Fibroblast of skin of back (primary cell): ENCODE measurements around the gene KLF15.

Source experiments
- DNase-seq: peaks from one replicate; pipeline ENCODE4 v3.0.0-alpha.2; 2013

The KLF15 gene

DNA sequence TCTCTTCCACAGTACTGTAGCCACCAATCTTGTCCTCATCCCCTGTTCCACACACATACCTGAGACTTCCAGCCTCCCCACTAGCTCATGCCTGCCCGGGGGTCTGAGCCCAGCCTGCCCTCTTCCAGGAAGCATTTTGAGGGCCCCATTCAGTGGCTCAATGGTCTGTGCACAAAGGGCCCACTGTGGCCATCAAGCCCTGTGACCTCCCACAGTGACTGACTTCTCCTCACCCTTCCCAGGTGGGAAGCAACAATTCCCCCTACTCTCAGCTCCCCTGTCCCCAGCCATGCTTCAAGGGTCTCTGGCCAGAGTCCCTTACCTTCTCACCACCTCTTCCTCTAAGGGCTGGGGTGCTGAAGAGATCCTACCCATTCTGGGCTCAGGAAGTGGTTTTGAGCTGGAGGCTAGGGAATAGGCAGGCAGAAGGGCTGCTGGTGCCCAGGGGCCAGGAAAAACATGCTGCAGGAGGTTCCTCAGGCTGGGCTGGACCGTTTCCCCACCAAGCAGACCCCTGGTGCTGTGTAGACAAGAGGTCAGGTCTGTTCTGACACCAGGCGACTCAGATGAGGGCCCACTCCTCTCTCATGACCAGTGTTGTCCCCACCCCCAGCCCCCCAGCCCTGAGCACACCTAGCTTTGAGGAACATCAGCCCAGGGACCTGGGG, 3.0 kb upstream of the KLF15 start:
- DNase-seq, result no peak

DNA sequence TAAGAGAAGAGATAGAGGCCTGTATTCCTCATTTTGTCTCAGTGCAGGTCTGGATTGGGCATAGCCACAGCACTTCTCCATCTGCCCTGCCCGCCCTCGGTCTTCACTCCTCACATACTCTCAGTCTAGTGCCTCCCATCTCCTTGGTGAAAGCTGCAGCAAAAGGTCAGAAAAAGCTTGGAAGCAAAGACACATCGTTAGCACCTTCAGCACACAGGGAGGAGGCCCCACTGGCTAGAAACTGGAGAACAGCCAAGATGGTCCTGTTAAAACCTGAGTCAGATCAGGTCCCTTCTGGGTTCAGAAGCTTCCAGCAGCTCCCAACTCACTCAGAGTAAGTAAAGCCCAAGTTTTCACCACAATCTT, 1.6 kb upstream of the KLF15 start:
- DNase-seq, result no peak

DNA sequence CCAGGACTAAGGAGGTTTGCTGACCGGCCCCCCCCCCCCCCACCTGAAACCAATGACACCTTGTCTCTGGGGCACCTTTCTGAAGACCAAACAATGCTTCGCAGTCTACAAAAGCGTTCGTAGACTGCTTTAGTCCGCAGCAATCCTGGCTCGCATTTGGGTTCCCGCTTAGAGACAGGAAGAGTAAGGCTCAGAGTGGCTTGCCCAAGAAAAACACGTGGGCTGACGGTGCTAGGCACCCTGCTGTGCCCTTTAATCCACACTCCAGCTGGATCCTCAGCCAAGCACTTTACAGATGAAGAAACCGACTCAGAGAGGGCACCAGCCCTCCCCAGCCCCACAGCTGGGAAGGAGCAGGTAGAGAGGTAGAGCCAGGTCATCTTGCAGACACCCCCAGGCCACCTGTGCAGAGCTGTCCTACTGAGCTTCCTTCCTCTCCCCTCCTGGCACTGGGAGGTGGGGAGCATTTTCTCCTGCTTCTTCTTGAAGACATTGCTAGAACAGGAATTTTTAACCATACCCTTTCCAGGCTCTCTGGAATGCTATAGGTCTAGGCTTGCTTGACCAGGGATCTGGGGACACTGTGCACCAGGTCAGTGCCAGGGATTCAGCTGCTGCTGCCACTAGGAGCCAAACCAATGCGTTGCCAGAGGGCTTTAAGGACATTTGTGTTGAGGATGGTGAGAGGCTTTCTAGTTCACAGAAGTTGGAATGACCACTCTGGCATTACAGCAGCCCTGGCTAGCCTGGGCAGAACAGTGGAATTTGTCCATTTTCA, 1.0 kb upstream of the KLF15 start:
- no peak for DNase-seq

DNA sequence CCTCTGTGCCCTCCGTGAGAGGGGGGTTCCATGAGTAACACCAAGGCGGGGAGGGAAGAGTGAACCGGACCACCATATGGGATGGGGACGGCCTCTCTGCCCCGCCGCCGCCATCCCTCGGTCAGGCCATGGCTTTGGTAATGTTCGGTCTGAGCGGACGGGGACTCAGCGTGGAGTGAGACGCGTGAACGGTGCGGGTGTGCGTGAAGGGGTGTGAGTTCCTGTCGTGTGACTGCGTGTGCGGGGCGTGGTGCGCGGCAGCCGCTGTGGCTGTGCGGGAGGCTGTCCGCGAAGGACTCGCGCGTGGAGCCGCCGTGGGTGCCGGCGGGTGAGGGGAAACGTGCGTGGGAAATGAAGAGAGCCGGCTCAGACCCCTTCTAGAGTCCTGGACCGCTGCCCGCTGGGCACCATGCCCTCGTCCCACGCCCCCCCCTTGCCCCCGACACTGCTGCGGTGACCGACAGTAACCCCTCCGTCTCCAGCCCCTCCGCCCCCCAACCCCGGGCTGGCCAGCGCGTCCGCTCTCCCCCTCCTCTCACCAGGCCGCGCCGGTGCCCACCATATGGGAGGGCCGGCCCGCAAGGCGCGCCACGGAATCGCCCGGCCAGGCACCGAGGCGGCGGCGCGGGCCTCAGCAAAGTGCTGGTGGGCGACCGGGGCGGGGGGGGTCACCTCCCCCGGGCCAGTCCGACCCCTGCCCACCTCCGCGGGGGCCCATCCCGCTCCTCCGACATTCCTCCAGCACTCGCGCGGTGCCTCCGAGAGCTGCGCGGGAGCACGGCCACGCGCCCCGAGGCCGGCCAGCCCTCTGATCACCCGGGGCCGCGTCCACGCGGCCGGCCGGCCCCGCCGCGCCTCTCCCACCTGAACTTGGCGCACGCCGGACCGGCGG, 589 bp downstream of the KLF15 start:
- no peak for DNase-seq

DNA sequence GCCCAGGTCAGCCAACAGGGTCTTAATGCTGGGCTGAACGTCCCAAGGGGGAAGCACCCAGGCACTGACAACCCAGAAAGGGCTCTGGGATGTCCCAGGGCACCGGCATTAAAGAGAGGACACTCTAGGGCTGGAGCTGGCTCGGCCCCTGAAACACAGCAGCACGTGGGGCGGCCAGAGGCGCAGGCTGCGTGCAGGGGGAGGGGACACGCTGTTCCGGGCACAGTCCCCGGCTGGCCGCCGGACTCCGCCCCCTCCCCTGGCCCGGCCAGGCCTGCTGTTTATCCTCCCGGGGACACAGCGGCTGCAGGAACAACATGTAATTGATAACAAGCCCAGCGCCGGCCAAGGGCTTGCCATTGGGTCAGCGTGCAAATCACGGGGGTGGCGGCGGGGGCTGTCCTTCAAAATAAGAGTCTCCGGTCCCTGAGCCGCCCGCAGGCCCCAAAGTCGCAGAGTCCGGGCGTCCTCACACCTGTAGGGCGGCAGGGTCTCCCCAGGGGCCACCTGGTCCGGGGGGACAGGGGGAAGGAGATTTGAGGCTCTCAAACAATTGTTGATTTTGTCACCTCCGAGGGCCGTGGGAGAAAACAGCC, 1.3 kb downstream of the KLF15 start:
- peak; percentile 40 for DNase-seq

DNA sequence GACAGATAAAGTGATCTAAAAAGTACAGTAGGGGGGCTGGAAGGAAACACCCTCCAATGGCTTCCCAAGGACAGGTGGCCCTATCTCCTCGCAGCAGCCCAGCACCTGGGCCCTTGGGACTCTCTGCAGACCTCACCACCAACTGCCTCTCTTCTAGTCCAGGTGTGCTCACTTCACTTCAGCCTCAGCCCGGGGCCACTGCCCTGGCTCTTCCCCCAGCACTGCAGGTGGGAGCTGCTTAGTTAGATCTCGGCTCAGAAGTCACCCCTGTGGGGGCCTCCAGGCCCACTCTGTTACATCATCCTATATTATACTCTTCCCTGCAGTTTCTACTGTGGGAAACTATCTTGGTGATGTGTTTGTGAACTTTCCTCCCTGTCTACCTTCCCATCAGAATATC, 2.0 kb downstream of the KLF15 start:
- DNase-seq, result no peak

DNA sequence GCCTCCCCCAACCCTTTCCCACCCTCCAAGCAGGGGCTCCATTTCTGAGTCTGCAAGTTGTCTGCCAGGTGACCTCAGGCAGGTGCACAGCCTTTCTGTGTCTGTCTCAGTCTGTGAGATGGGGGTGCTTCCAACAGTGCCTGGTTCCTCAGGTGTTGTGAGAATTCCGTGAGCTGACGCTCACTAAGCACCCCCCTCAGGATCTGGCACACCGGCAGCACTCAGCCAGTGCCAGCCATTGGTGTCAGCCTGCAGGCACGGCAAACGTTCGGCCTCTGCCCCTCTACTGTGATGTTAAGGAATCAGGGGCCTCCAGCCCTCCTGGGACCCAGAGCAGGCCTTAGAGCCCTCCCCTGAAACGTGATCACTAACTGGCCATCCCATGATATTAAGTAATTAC, 2.4 kb downstream of the KLF15 start:
- no peak for DNase-seq

DNA sequence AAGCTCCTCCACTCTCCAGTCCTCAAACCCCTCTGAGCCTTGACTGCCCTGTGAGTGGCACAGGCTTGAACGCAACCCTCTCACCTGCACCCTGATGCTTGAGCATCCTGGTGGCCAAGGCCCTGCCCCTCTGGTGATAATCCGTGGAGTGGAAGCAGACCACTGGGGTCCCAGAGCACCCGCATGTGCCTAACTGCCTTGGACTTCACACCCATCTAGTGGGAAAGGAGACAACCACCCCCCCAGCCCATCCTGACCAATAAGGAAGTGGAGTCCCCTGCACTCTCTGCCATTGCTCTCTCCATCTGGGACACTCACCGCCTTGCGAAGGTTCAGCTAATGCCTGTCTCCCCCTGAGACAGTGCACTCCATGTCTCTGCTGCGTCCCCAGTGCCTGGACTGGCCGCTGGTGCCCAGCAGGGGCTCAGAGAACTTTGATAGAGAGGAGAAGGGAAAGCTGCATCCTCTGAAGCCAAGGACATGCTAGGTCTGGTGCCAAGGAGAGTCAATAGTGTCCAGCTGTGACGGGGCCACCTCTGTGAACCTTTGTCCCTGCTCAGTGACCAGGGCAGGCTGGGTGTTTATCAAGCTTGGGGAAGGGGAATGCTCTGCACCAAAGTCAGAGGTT, 3.4 kb downstream of the KLF15 start:
- no peak for DNase-seq

DNA sequence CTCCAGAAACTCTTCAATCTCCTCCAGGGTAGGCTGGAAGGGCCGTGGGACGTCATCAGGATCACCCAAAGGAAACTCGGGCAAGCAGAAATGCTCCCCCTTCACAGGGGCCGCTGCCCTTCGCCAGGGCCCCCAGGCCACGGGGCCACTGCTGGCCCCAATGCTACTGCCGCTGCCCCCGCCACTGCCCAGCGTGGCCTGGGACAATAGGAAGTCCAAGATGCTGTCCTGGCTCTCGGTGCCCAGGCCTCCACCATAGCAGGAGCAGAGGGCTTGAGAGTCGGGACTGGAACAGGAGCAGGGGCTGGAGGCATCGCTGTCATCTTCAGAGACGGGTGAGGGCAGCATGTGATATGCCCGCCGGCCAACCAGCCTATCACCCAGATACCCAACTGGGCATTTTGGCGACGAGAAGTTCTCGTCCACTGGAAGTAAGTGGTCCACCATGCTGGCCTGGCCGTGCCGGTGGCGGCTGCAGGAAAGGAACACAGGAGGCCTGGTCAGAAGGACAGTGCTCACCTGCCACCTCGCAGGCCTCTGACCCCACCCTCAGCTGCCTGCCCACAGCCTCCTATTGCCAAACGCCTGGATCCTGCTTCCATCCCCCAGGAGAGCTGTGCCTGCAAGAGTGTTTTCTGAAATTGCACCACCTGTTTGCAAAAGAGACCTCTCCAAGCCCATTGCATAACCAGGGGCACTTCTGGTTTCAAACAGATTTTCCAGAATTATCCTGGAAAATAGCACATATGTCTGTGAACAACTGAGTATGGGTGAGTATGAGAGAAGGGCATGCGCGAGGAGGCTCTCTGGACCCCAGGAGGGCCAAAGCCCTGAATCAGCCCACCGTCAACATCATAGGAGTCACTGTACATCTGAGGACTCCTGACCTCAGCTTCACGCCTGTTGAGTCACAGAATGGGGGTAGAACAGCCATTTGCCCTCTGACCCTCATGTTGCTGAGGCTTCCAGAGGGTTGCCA, 4.4 kb downstream of the KLF15 start:
- DNase-seq, result no peak

DNA sequence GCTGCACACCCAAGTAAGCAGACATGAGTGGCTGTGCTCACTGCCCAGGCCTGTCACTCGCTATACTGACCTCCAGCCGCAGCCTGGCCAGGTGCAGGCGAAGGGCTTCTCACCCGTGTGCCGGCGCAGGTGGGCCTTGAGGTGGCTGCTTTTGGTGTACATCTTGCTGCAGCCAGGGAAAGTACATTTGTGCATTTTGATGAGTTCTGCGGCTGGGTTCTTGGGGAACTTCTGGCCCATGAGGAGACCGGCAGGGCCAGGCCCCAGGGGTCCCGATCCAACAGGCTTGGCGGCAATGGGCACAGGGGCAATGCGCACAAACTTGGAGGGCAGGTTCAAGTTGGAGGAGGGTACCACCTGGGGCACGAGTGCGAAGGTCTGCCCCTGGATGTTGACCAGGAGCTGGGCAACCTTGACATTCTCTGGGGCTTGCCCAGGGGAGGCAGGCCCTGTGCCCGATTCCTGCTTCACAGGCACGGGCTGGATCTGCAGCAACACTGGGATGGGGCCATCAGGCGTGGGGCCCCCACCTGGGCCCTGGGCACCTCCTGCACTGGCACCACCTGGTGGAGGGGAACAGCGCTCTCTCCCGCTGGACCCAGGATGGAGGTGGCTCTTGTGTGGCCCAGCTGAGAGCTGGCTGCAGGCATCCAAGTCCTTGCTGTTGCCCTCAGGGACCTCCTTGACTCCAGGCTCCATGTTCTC, 5.3 kb downstream of the KLF15 start:
- DNase-seq, result no peak

DNA sequence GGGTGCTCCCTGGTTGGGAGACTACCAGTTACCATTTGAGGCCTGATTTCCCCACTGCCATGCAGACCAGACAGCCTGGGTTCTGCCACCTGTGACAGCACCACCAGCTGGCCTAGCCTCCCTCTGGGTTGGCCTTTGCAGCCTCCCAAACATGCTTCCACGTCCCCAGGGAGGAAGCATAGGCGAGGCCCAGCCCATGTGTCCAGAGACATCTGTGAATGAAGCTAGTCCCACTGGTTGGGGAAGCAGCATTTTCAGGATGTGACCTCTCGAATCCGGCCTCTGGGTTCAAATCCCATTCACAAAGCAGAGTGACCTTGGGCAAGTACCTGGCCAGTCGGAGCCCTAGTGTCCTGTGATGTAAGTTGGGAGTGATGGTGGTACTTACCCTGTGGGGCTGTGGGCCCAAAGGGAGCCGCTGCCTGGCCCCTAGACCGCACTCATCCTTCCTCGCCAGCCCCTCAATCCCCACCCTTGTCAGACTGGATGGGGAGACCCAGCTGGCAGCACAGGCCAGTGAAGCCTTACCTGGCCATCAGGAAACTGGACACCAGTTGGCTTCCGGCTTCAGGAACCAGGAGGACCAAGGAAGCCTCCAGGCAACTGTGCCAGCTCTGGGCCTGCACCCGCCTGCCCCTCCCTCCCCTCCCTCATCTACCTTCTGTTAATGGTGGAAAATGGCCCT, 6.0 kb downstream of the KLF15 start:
- no peak for DNase-seq

DNA sequence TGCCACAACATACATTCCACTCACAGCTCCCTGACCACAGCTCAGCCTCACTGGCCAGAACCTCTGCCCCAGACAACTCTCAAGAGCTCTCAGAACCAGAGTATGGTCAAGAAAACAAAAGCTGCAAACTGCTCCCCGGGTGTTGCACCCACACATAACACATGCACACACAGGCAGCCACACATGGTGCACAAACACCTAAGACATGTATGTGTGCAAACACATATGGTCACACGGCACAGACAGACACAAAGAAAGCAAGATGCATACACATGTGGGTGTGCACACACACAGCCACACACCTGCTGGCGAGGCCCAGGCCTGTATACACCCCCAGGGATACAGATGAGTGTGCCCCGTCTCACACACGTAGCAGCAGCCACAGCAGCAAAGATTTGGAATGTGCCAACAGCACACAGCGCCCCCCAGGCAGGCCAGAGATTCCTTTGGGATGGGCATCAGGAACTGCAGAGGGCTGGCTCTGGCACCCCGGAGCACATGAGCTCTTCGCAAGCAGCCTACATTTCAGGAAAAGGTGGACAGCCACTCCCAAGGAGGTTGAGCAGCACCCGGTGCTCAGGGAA, 6.6 kb downstream of the KLF15 start:
- no peak for DNase-seq

DNA sequence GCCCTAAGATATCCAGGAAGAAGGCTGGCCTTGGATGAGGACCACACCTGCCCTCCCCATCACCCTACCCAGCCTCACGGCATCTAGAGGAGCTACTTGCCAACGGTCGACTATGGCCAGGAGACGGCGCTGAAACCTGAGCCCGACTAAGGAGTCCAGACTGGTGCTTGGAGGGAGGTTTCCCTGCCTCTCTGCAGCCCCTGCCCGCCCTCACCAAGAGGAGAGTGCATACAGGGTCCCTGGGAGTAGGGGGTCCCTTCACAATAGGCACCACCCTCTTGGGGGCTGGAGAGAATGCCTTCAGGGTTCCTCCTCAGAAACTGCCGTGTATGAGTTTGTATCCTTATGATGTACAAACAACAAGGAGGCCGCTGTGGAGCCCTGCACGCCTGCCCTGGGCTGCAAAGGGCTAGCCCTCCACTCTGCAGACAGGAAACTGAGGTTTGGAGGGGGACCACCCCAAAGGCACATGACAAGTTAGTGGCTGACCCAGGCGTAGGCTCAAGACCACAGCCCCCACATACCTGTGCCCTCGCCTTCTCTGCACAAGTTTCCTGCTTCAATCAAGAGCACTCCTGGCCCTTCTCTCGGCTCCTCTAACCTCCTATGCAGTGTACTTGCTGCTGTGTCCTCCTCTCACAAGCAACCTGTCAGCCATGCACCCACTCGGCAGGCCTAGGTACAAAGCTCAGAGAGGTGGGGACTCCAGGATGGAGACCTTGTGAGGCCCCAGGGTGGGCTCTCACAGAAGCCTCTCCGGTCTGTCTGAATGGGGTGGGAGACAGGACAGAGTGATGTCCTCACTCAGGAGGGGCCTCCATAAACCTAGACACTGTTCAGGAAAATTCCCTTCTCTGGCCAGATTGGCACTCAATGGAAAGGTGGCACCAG, 7.4 kb downstream of the KLF15 start:
- DNase-seq, result no peak

DNA sequence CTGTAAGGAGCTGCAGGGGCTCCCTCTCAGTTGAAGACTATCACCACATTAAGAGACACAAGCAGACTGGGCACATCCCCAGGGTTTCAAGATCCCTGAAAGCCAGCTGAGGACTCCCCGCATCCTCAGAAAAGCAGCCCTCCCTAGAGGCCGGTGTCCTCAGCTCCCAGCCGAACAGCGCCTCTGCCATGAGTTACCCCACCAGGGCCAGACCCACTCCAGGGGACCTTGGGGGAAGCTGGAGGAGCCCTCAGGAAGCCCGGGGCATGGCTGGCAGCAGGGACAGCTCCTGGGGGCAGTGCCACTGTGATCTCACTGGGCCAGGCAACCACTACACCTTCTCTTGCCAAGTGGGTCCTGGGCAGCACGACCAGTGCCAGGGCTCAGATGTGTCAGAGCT, 8.1 kb downstream of the KLF15 start:
- DNase-seq, result no peak

DNA sequence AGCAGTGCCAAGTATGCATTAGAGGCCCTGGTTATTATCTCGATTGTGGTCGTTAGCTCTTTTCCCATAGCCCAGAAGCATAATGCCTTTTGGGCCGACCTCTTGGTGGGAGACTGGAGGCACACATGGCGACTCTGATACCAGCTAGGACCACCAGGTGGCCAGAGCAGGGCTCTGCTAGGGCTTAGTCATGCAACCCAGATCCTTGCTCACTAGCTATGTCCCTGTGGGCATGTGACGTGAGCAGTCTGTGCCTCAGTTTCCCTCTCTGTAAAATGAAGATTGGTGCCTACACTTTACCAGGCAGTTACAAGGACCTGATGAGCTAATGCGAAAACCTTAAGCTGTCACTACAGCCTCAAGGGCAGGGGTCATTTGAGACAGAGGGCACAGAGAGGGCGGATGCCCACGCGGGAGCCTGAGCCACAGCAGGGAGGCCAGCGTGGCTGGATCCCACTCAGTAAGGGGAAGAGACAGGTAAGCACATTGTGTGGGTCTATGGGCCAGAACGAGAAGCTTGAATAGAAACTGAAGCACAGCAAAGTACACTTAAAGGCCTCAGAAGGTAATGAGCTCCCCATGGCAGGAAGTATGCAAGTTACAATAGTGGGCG, 8.8 kb downstream of the KLF15 start:
- DNase-seq, result no peak

DNA sequence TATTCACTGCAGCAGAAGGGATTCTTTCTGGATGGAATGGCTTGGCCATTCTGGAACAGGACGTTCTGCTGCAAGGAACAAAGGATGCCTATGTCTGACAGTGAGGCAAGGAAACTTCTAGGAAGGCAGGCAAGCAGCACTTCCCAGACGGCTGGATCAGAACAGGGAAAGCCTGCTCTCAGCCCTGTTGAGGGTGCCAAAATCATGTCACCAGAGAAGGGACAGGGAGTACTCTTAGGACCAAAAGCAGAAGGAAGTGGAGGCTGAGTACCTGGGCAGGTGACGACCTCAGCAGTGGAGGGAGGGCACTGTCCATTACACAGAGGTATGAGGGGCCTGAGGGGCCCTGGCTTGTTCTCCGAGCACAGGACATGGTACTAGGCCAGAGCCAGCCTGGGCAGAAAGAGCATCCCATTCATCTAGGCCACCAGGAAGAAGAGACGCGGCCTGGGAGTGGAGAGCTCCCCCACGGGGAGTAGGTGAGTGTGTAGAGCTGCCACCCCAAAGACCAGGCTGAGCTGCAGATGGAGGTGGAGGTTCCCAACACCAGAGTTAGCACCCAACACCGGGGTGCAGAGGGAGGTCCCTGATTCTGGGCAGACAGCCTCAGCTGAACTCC, 9.6 kb downstream of the KLF15 start:
- no peak for DNase-seq

DNA sequence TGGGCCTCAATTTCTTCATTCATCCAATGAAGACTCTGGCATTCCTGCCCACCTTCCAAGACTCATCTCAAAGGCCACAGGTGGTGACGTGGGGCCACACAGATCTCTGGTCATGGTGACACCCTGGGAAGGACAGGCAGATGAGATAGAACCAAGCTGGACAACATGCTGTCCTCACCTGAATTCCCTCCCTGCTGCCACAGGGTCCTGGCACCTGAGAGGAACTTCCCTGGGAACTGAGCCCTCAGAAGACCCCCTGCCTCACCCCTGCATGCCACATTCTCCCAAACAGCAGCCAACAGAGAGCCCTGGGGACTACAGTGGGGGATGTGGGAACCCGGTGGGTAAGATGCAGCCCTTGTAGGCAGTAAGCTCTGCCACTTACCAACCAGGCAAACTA, 10.7 kb downstream of the KLF15 start:
- DNase-seq, result no peak
